NT2/D1 (cell line): Measurements from ENCODE around the gene SELENBP1.

ENCODE experiments used
- DNase-seq: peaks from one replicate; pipeline ENCODE4 v3.0.0-alpha.2; 2011; ENCODE audit warnings: low read depth, low spot score
- H3K27me3 ChIP-seq: 2 replicates; pipeline ENCODE4 v1.6.0; 2011; ENCODE audit warnings: mild to moderate bottlenecking; ENCODE audit not compliant: insufficient read length, insufficient read depth
- H3K36me3 ChIP-seq: 2 replicates; pipeline ENCODE4 v1.6.1; 2011; ENCODE audit warnings: mild to moderate bottlenecking, low read length, mixed read lengths; ENCODE audit not compliant: insufficient read depth, insufficient read length
- H3K4me1 ChIP-seq: 2 replicates; pipeline ENCODE4 v1.5.1; 2011; ENCODE audit not compliant: insufficient read depth, insufficient read length
- H3K4me3 ChIP-seq: 2 replicates; pipeline ENCODE4 v1.5.1; 2011; ENCODE audit warnings: low read depth; ENCODE audit not compliant: insufficient read length
- H3K9ac ChIP-seq: 2 replicates; pipeline ENCODE4 v1.6.0; 2011; ENCODE audit warnings: low read depth; ENCODE audit not compliant: insufficient read length
- H3K9me3 ChIP-seq: 2 replicates; pipeline ENCODE4 v1.5.1; 2011; ENCODE audit warnings: mild to moderate bottlenecking, low read length; ENCODE audit not compliant: insufficient read depth
- SUZ12 ChIP-seq: IDR thresholded peaks from 2 replicates; pipeline ENCODE4 v1.6.1; 2011; ENCODE audit not compliant: insufficient read length, insufficient read depth; ENCODE audit errors: extremely low read depth
- YY1 ChIP-seq: IDR thresholded peaks from 2 replicates; pipeline ENCODE4 v1.6.1; 2011; ENCODE audit not compliant: insufficient read length, insufficient read depth
- ZNF274 ChIP-seq: IDR thresholded peaks from 2 replicates; pipeline ENCODE4 v1.6.1; 2011; ENCODE audit warnings: mild to moderate bottlenecking, low read depth, low read length

Gene SELENBP1

GRCh38 chr1:151368393-151369301, 3.9 kb downstream of the SELENBP1 start:
- Histone ChIP-seq H3K4me1 (peaks cover 19% of the 10 kb centered on the region), H3K9ac (no peak overlapping the region), H3K36me3 (peaks cover 59% of the 10 kb centered on the region), H3K9me3 (peaks cover under 1% of the 10 kb centered on the region; the same call in 1 of the 2 replicates), H3K4me3 (no peak overlapping the region), H3K27me3 (no peaks in the 10 kb centered on the region)
- TF ChIP-seq SUZ12: no peak
- TF ChIP-seq ZNF274: no peak
- no peak for TF ChIP-seq YY1
- no peak for DNase-seq

- Histone ChIP-seq H3K36me3 (peaks cover 63% of the 10 kb centered on the region), H3K9ac (no peak overlapping the region), H3K27me3 (no peaks in the 10 kb centered on the region), H3K4me3 (no peak overlapping the region), H3K9me3 (peaks cover 9% of the 10 kb centered on the region; the same call in 1 of the 2 replicates), H3K4me1 (peaks cover 15% of the 10 kb centered on the region)
- TF ChIP-seq YY1: no peak
- no peak for TF ChIP-seq ZNF274
- TF ChIP-seq SUZ12: no peak
- DNase-seq: no peak
These were observed 4.7 kb downstream of the SELENBP1 start for GRCh38 chr1:151367658-151368392.

- peaks cover 22% of the 10 kb centered on the region; the same call in 1 of the 2 replicates for H3K9me3 ChIP-seq
- H3K4me3 ChIP-seq: no peak overlapping the region
- peaks cover 63% of the 10 kb centered on the region for H3K36me3 ChIP-seq
- H3K27me3 ChIP-seq: no peaks in the 10 kb centered on the region
- peaks cover 4% of the 10 kb centered on the region for H3K4me1 ChIP-seq
- H3K9ac ChIP-seq: no peak overlapping the region
- DNase-seq: no peak
- no peak for TF ChIP-seq ZNF274
- TF ChIP-seq SUZ12: no peak
- no peak for TF ChIP-seq YY1
These were observed 7.5 kb downstream of the SELENBP1 start for GRCh38 chr1:151364996-151365395.

- Histone ChIP-seq H3K9ac (no peak overlapping the region), H3K27me3 (no peaks in the 10 kb centered on the region), H3K9me3 (peaks cover 22% of the 10 kb centered on the region; the same call in 1 of the 2 replicates), H3K4me3 (no peak overlapping the region), H3K36me3 (peaks cover 39% of the 10 kb centered on the region), H3K4me1 (no peaks in the 10 kb centered on the region)
- DNase-seq: no peak
- TF ChIP-seq ZNF274 (no peak), SUZ12 (no peak), YY1 (no peak)
These were observed 10.0 kb downstream of the SELENBP1 start for GRCh38 chr1:151362308-151363155.

- H3K9ac ChIP-seq: no peak overlapping the region
- DNase-seq: no peak
- H3K4me3 ChIP-seq: no peak overlapping the region
- peaks cover 36% of the 10 kb centered on the region for H3K36me3 ChIP-seq
- H3K9me3 ChIP-seq: peaks cover 22% of the 10 kb centered on the region; the same call in 1 of the 2 replicates
- no peaks in the 10 kb centered on the region for H3K27me3 ChIP-seq
- TF ChIP-seq ZNF274: no peak
- TF ChIP-seq SUZ12: no peak
- TF ChIP-seq YY1: no peak
- no peaks in the 10 kb centered on the region for H3K4me1 ChIP-seq
These were observed 10.6 kb downstream of the SELENBP1 start for GRCh38 chr1:151361883-151362282.

- Histone ChIP-seq H3K27me3 (no peaks in the 10 kb centered on the region), H3K9me3 (peaks cover 12% of the 10 kb centered on the region), H3K4me1 (no peaks in the 10 kb centered on the region), H3K4me3 (no peak overlapping the region), H3K9ac (no peak overlapping the region), H3K36me3 (no peaks in the 10 kb centered on the region)
- TF ChIP-seq SUZ12 (no peak), YY1 (no peak), ZNF274 (no peak)
- no peak for DNase-seq
These were observed 15.8 kb downstream of the SELENBP1 start for GRCh38 chr1:151356696-151357095.
